GM12878 (cell line): ENCODE data around the gene PTPRM. TPM values are rescaled to one million over a fixed set of nuclear protein-coding genes. Genes with fewer than 3 reads are reported as not detected.

Source experiments
- ATAC-seq: fragments of 200-7000 bp; cut with Tn5 transposase; 3 replicates; pipeline ENCODE4 v1.9.1; 2020; ENCODE audit warnings: mild to moderate bottlenecking, moderate library complexity
- BruUV-seq: library from RNA; stranded (reverse); fragments of 400-500 nt; replicated peaks from 2 replicates; lab custom pipeline; 2021; lab: Mats Ljungman, UMichigan
- CTCF ChIA-PET: fragments of 300-600 bp; sonication (Branson Sonifier 250); formaldehyde crosslinking; extraction: SDS; loops from one replicate; lab custom pipeline; 2021; ENCODE audit warnings: inconsistent platforms; lab: Yijun Ruan, JAX
- POLR2A ChIA-PET: fragments of 350-600 bp; formaldehyde crosslinking; extraction: SDS; loops from one replicate; lab custom pipeline; 2021; ENCODE audit warnings: inconsistent platforms; lab: Charles Lee
- RAD21 ChIA-PET: fragments of 300-600 bp; sonication (Branson Sonifier 250); formaldehyde crosslinking; loops from one replicate; lab custom pipeline; 2023; ENCODE audit warnings: antibody characterized with exemption; ENCODE audit not compliant: unreplicated experiment; lab: Charles Lee
- SMC1A ChIA-PET: fragments of 300-600 bp; sonication (Branson Sonifier 250); formaldehyde crosslinking; loops from one replicate; lab custom pipeline; 2023; ENCODE audit not compliant: unreplicated experiment, uncharacterized antibody; lab: Charles Lee
- DNase-seq: peaks from one replicate; pipeline ENCODE4 v3.0.0-alpha.2; 2011; ENCODE audit warnings: low read depth, low spot score
- FAIRE-seq: peaks from 3 replicates; lab custom pipeline; 2011; peaks lifted over from hg19 to GRCh38; lab: Jason Lieb, UNC
- H2AFZ ChIP-seq: 2 replicates; pipeline ENCODE4 v1.6.0; 2011; ENCODE audit warnings: low read depth, low read length, control low read depth; ENCODE audit not compliant: control insufficient read depth
- H3K27ac ChIP-seq: 2 replicates; pipeline ENCODE4 v1.5.1; 2011; ENCODE audit warnings: control low read depth; ENCODE audit not compliant: control insufficient read depth, insufficient read depth
- H3K27me3 ChIP-seq, 2 experiments: replicated peaks in 1 of 2; 2 replicates each; pipeline versions ENCODE4 v1.6.0 to v1.6.1; 2011; ENCODE audit warnings: low read length in 1 of 2; ENCODE audit not compliant: control insufficient read depth in 2 of 2, insufficient read depth in 2 of 2
- H3K36me3 ChIP-seq, 2 experiments: 2 replicates each; pipeline ENCODE4 v1.5.1; 2011; ENCODE audit warnings: low read length in 1 of 2; ENCODE audit not compliant: control insufficient read depth in 2 of 2, insufficient read depth in 2 of 2
- H3K4me1 ChIP-seq: 2 replicates; pipeline ENCODE4 v1.6.1; 2011; ENCODE audit warnings: mild to moderate bottlenecking, low read length, moderate library complexity, mixed read lengths; ENCODE audit not compliant: control insufficient read depth, insufficient read depth
- H3K4me2 ChIP-seq: 2 replicates; pipeline ENCODE4 v1.6.0; 2011; ENCODE audit warnings: control low read depth; ENCODE audit not compliant: control insufficient read depth, insufficient read depth
- H3K4me3 ChIP-seq: fragments of 200-600 bp; sonication (generic); 2 replicates; pipeline ENCODE4 v1.5.1; 2016
- H3K79me2 ChIP-seq: 2 replicates; pipeline ENCODE4 v1.6.0; 2011; ENCODE audit warnings: low read length; ENCODE audit not compliant: control insufficient read depth, insufficient read depth
- H3K9ac ChIP-seq: 2 replicates; pipeline ENCODE4 v1.8.0; 2011; ENCODE audit warnings: low read length, control low read depth, mixed read lengths; ENCODE audit not compliant: control insufficient read depth, insufficient read depth
- H3K9me3 ChIP-seq: replicated peaks from 3 replicates; pipeline ENCODE4 v1.5.1; 2011; ENCODE audit warnings: mild to moderate bottlenecking, low read length; ENCODE audit not compliant: control insufficient read depth, insufficient read depth
- H4K20me1 ChIP-seq: 2 replicates; pipeline ENCODE4 v1.6.0; 2011; ENCODE audit not compliant: control insufficient read depth, insufficient read depth
- EP300 ChIP-seq, 2 experiments: fragments of 150-350 bp in 1 of 2; IDR thresholded peaks; 2 replicates each; pipeline ENCODE4 v1.6.1; 2011 to 2012; ENCODE audit warnings: low read depth in 2 of 2, low read length in 2 of 2, borderline replicate concordance in 1 of 2, improper control_type of control experiment in 1 of 2, inconsistent platforms in 1 of 2; ENCODE audit not compliant: control insufficient read depth in 1 of 2
- ETV6 ChIP-seq, 2 experiments: fragments of 450-650 bp in 1 of 2; IDR thresholded peaks in 1 of 2; conservative IDR thresholded peaks in 1 of 2; 2 replicates each; pipeline ENCODE4 v1.6.1; 2014; ENCODE audit warnings: antibody characterized with exemption in 1 of 2, borderline replicate concordance in 1 of 2, low read depth in 1 of 2, mild to moderate bottlenecking in 1 of 2, moderate library complexity in 1 of 2
- FOXK2 ChIP-seq: fragments of 450-650 bp; IDR thresholded peaks from 2 replicates; pipeline ENCODE4 v1.6.1; 2017; ENCODE audit warnings: mild to moderate bottlenecking, moderate library complexity
- HDGF ChIP-seq: fragments of 450-650 bp; IDR thresholded peaks from 2 replicates; pipeline ENCODE4 v1.6.1; 2016; ENCODE audit warnings: antibody characterized with exemption
- IRF4 ChIP-seq: IDR thresholded peaks from 2 replicates; pipeline ENCODE4 v1.6.1; 2011; ENCODE audit warnings: low read depth, low read length
- RAD21 ChIP-seq: IDR thresholded peaks from 2 replicates; pipeline ENCODE4 v1.6.1; 2011; ENCODE audit warnings: mild to moderate bottlenecking, low read depth, low read length, moderate library complexity; ENCODE audit not compliant: insufficient read depth
- RAD51 ChIP-seq: fragments of 450-650 bp; IDR thresholded peaks from 2 replicates; pipeline ENCODE4 v1.6.1; 2016; ENCODE audit warnings: moderate library complexity, mild to moderate bottlenecking, inconsistent platforms
- SMARCA5 ChIP-seq: fragments of 450-650 bp; IDR thresholded peaks from 2 replicates; pipeline ENCODE4 v1.6.1; 2017; ENCODE audit warnings: mild to moderate bottlenecking
- SUZ12 ChIP-seq: fragments of 200-600 bp; sonication (generic); IDR thresholded peaks from one replicate; pipeline ENCODE4 v1.6.1; 2018; ENCODE audit warnings: antibody characterized with exemption, mild to moderate bottlenecking; ENCODE audit not compliant: unreplicated experiment
- ZNF622 ChIP-seq: fragments of 450-650 bp; IDR thresholded peaks from 2 replicates; pipeline ENCODE4 v1.6.1; 2017; ENCODE audit warnings: mild to moderate bottlenecking, inconsistent platforms
- WGBS: methylation state at CpG from one replicate; pipeline ENCODE4 v1.1.6; 2016; ENCODE audit warnings: low lambda C conversion rate; ENCODE audit not compliant: insufficient replicate concordance, insufficient coverage; ENCODE audit errors: missing lambda C conversion rate; 5-methylcytosine and 5-hydroxymethylcytosine counted together
- in situ Hi-C: fragments of 300-500 bp; cut with MboI; formaldehyde crosslinking; loops from 9 replicates; pipeline ENCODE4 v1.14.3; 2018; ENCODE audit warnings: mixed read lengths
- intact Hi-C: fragments of 100-400 bp; cut with micrococcal nuclease; formaldehyde crosslinking; loops from one replicate; pipeline ENCODE4 v1.14.2; 2022; ENCODE audit not compliant: unreplicated experiment
- polyA plus RNA-seq, 11 experiments: library from polyadenylated mRNA; depleted of rRNA in 4 of 11; unstranded in 6 of 11; stranded (reverse) in 5 of 11; fragments of >200 nt; fragmentation: Nextera tagmentation in 4 of 11; fragmentation: Illumina TruSeq in 1 of 11; extraction: Ambion mirVana in 4 of 11; extraction: Trizol in 1 of 11; gene quantifications; 1 replicate in 1 of 11; 2 replicates in 10 of 11; pipeline versions ENCODE4 v1.2.1 to v1.2.3, GENCODE V29; 2011 to 2016; ENCODE audit warnings: inconsistent platforms in 2 of 11, missing spikeins in 2 of 11, low read depth in 1 of 11
- total RNA-seq, 4 experiments: library from RNA; depleted of rRNA in 3 of 4; stranded (reverse); fragments of >200 nt in 3 of 4; fragmentation: Illumina TruSeq in 1 of 4; extraction: Trizol in 1 of 4; gene quantifications; 2 replicates each; pipeline versions ENCODE4 v1.2.1 to v1.2.3, GENCODE V29; 2013 to 2021
- TF ChIP-seq, protein P1 (sequence below): fragments of 450-650 bp; IDR thresholded peaks from 2 replicates; pipeline ENCODE4 v1.6.1; 2016; ENCODE audit warnings: mild to moderate bottlenecking
- TF ChIP-seq, protein P2 (sequence below): IDR thresholded peaks from 2 replicates; pipeline ENCODE4 v1.6.1; 2011; ENCODE audit warnings: low read depth, mild to moderate bottlenecking, low read length, moderate library complexity, borderline replicate concordance; ENCODE audit errors: extremely low read depth
- TF ChIP-seq, protein P3 (sequence below): fragments of 450-650 bp; IDR thresholded peaks from 2 replicates; pipeline ENCODE4 v1.6.1; 2017; ENCODE audit warnings: mild to moderate bottlenecking, moderate library complexity
- TF ChIP-seq, protein P4 (sequence below): fragments of 450-650 bp; formaldehyde crosslinking; IDR thresholded peaks from 2 replicates; pipeline ENCODE4 v1.4.0; 2020; ENCODE audit warnings: mild to moderate bottlenecking, moderate library complexity

PTPRM gene
- total and polyA plus RNA-seq, 10 of the 15 experiments (the other 5 are each of a cell fraction or from before 2014, with no cell fraction given), result 0.07 to 22.6 (median 0.60) TPM

DNA sequence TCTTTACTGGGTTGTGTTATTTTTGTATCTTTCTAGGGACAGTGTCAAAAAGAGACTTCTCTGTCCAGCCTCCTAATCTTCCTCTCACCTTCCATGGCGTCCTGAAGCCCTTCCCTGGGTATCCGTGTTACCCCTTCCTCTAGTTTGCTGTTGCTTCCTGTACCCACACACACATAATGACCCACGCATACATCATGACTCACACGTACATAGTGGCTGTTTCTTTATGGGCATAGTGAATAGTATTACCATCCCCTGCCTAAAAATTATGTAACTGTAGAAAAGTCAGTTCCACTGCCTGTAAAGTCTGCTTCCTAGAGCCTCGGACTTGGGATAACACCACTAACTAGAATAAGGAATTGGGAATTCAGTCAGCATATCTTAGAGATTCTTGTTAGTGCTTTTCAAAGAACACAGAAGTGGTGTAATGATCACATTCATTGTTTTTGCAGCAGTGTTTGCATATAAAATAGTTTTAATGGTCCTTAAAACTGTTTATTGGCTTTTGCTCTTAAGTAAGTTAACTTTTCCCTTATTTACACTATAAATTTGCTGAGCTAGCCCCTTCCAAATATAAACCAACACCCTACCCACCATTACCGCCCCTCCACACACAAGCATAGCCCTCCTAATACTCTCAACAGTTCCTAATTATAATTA, 733.8 kb downstream of the PTPRM start:
- no peak overlapping the region for H3K4me3 ChIP-seq
- ChIA-PET CTCF (no interaction called here), POLR2A (no interaction called here), RAD21 (no interaction called here), SMC1A (interaction anchor here (0.9 kb wide), 1 partner anchor 10 kb away, joined by 3 read pairs; no protein-coding TSS in a partner anchor)
- H3K9me3 ChIP-seq, result no peaks in the 10 kb centered on the region
- 15% methylated on average over 6 of the region's 6 CpGs for WGBS
- DNase-seq (no peak), ATAC-seq (no peak), FAIRE-seq (no peak)
- H3K27ac ChIP-seq, result no peak overlapping the region
- in situ Hi-C loops (no loop called here), intact Hi-C loops (no loop called here)
- no peaks in the 10 kb centered on the region for H3K36me3 ChIP-seq
- no peaks in the 10 kb centered on the region for H4K20me1 ChIP-seq
- H3K4me1 ChIP-seq, result no peaks in the 10 kb centered on the region
- no peak overlapping the region for H2AFZ ChIP-seq
- H3K9ac ChIP-seq, result no peak overlapping the region
- H3K27me3 ChIP-seq, result no peaks in the 10 kb centered on the region; a peak in 1 of 4 replicates
- BruUV-seq, result no TSS peak
- H3K4me2 ChIP-seq, result no peak overlapping the region
- H3K79me2 ChIP-seq, result no peaks in the 10 kb centered on the region
- TF ChIP-seq FOXK2 (no peak), SMARCA5 (no peak), RAD51 (no peak), EP300 (IDR thresholded peaks at IDR 0.05; ENCODE audit: borderline replicate concordance in 1 of 2, control insufficient read depth in 1 of 2, low read depth in 2 of 2, low read length in 2 of 2) (no peak), ETV6 (conservative IDR thresholded peaks at IDR 0.05 in 1 of 2, IDR thresholded peaks at IDR 0.05 in 1 of 2; ENCODE audit: borderline replicate concordance in 1 of 2, low read depth in 1 of 2) (no peak), ZNF622 (no peak), SUZ12 (no peak), IRF4 (no peak), RAD21 (no peak), HDGF (no peak)
- TF ChIP-seq, protein P1, sequence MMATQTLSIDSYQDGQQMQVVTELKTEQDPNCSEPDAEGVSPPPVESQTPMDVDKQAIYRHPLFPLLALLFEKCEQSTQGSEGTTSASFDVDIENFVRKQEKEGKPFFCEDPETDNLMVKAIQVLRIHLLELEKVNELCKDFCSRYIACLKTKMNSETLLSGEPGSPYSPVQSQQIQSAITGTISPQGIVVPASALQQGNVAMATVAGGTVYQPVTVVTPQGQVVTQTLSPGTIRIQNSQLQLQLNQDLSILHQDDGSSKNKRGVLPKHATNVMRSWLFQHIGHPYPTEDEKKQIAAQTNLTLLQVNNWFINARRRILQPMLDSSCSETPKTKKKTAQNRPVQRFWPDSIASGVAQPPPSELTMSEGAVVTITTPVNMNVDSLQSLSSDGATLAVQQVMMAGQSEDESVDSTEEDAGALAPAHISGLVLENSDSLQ, result no peak
- TF ChIP-seq, protein P2, sequence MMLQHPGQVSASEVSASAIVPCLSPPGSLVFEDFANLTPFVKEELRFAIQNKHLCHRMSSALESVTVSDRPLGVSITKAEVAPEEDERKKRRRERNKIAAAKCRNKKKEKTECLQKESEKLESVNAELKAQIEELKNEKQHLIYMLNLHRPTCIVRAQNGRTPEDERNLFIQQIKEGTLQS, result no peak
- TF ChIP-seq, protein P3, sequence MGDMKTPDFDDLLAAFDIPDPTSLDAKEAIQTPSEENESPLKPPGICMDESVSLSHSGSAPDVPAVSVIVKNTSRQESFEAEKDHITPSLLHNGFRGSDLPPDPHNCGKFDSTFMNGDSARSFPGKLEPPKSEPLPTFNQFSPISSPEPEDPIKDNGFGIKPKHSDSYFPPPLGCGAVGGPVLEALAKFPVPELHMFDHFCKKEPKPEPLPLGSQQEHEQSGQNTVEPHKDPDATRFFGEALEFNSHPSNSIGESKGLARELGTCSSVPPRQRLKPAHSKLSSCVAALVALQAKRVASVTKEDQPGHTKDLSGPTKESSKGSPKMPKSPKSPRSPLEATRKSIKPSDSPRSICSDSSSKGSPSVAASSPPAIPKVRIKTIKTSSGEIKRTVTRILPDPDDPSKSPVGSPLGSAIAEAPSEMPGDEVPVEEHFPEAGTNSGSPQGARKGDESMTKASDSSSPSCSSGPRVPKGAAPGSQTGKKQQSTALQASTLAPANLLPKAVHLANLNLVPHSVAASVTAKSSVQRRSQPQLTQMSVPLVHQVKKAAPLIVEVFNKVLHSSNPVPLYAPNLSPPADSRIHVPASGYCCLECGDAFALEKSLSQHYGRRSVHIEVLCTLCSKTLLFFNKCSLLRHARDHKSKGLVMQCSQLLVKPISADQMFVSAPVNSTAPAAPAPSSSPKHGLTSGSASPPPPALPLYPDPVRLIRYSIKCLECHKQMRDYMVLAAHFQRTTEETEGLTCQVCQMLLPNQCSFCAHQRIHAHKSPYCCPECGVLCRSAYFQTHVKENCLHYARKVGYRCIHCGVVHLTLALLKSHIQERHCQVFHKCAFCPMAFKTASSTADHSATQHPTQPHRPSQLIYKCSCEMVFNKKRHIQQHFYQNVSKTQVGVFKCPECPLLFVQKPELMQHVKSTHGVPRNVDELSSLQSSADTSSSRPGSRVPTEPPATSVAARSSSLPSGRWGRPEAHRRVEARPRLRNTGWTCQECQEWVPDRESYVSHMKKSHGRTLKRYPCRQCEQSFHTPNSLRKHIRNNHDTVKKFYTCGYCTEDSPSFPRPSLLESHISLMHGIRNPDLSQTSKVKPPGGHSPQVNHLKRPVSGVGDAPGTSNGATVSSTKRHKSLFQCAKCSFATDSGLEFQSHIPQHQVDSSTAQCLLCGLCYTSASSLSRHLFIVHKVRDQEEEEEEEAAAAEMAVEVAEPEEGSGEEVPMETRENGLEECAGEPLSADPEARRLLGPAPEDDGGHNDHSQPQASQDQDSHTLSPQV, result no peak
- TF ChIP-seq, protein P4, sequence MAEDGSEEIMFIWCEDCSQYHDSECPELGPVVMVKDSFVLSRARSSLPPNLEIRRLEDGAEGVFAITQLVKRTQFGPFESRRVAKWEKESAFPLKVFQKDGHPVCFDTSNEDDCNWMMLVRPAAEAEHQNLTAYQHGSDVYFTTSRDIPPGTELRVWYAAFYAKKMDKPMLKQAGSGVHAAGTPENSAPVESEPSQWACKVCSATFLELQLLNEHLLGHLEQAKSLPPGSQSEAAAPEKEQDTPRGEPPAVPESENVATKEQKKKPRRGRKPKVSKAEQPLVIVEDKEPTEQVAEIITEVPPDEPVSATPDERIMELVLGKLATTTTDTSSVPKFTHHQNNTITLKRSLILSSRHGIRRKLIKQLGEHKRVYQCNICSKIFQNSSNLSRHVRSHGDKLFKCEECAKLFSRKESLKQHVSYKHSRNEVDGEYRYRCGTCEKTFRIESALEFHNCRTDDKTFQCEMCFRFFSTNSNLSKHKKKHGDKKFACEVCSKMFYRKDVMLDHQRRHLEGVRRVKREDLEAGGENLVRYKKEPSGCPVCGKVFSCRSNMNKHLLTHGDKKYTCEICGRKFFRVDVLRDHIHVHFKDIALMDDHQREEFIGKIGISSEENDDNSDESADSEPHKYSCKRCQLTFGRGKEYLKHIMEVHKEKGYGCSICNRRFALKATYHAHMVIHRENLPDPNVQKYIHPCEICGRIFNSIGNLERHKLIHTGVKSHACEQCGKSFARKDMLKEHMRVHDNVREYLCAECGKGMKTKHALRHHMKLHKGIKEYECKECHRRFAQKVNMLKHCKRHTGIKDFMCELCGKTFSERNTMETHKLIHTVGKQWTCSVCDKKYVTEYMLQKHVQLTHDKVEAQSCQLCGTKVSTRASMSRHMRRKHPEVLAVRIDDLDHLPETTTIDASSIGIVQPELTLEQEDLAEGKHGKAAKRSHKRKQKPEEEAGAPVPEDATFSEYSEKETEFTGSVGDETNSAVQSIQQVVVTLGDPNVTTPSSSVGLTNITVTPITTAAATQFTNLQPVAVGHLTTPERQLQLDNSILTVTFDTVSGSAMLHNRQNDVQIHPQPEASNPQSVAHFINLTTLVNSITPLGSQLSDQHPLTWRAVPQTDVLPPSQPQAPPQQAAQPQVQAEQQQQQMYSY (CRISPR knock-in tag), result no peak
